Measurements from ENCODE around the gene ZFYVE19. TPM values are rescaled to one million over a fixed set of nuclear protein-coding genes. Genes with fewer than 3 reads are reported as not detected.

Gene ZFYVE19
- total RNA-seq, 2 experiments from 2014 or later: 28.2 TPM

GRCh38 chr15:40863660-40864270 lies 56.9 kb downstream of the ZFYVE19 start:
- Mint-ChIP-seq H3K4me1 (peaks cover 9% of the 10 kb centered on the region), H3K36me3 (no peaks in the 10 kb centered on the region), H3K27me3 (peaks cover 8% of the 10 kb centered on the region), H3K27ac (no peak overlapping the region), H3K4me3 (no peak overlapping the region), H3K9me3 (ENCODE audit: low read depth) (no peaks in the 10 kb centered on the region)
- ATAC-seq (no peak), DNase-seq (no peak)
- CTCF ChIA-PET: interaction anchor here (0.9 to 2.0 kb wide), 6 partner anchors 17 to 32 kb away, joined by 3 to 9 read pairs (median 4); partner anchors contain the start of gene VPS18

Other genes with a start within 250 kb of the ZFYVE19 start
- gene CCDC32, start 242.0 kb upstream of the ZFYVE19 start, total RNA-seq: 10 to 100 TPM; 24.4 to 27.8 TPM
- 10 to 100 TPM; 17.6 to 17.7 TPM for gene RPUSD2, start 237.8 kb upstream of the ZFYVE19 start, total RNA-seq
- 10 to 100 TPM; 52.1 to 75.0 TPM for gene KNL1, start 212.8 kb upstream of the ZFYVE19 start, total RNA-seq
- gene RAD51, start 111.9 kb upstream of the ZFYVE19 start, total RNA-seq: 10 to 100 TPM; 73.0 to 83.3 TPM
- gene RMDN3, start 51.8 kb upstream of the ZFYVE19 start, total RNA-seq: 10 to 100 TPM; 30.9 to 33.1 TPM
- 10 to 100 TPM; 25.9 to 29.1 TPM for gene GCHFR, start 43.0 kb upstream of the ZFYVE19 start, total RNA-seq
- under 1 TPM; 0.45 to 0.82 TPM for gene C15orf62, start 37.1 kb upstream of the ZFYVE19 start, total RNA-seq
- 10 to 100 TPM; 45.6 to 51.2 TPM for gene DNAJC17, start 384 bp downstream of the ZFYVE19 start, total RNA-seq
- not detected for gene PPP1R14D, start 21.6 kb downstream of the ZFYVE19 start, total RNA-seq
- 1 to 10 TPM; 3.7 to 4.0 TPM for gene SPINT1, start 37.0 kb downstream of the ZFYVE19 start, total RNA-seq
- not detected for gene RHOV, start 67.1 kb downstream of the ZFYVE19 start, total RNA-seq
- 10 to 100 TPM; 16.9 to 19.5 TPM for gene VPS18, start 87.4 kb downstream of the ZFYVE19 start, total RNA-seq
- under 1 TPM in 1 of 2 experiments, not detected in 1; 0.12 TPM for gene DLL4, start 122.3 kb downstream of the ZFYVE19 start, total RNA-seq
- gene CHAC1, start 146.4 kb downstream of the ZFYVE19 start, total RNA-seq: 10 to 100 TPM in 1 of 2 experiments, 1 to 10 TPM in 1; 8.3 to 13.0 TPM

All from activated CD8-positive, alpha-beta memory T cell treated with anti-CD3 and anti-CD28 coated beads, Interleukin-2, amount 10 ng/mL, durations not matched to agents 7 days and 5 days (primary cell).